ENCODE data around the gene PTPN20.
"Not testable (repeated sequence)": the region's sequence is repeated elsewhere in the genome, so short reads cannot be mapped to it uniquely, and the experiment has no call there.

- not testable (repeated sequence) for TF ChIP-seq PKNOX1 (IDR thresholded peaks at IDR 0.05); FOXM1 (IDR thresholded peaks at IDR 0.05; ENCODE audit: borderline replicate concordance); TARDBP (IDR thresholded peaks at IDR 0.05); ELF4 (IDR thresholded peaks at IDR 0.05); FOXK2 (IDR thresholded peaks at IDR 0.05); SP1 (IDR thresholded peaks at IDR 0.05); SUZ12 (IDR thresholded peaks at IDR 0.05); BHLHE40 (IDR thresholded peaks at IDR 0.05; ENCODE audit: borderline replicate concordance); NFRKB (IDR thresholded peaks at IDR 0.05); ARNT (IDR thresholded peaks at IDR 0.05); FOXA1 (IDR thresholded peaks at IDR 0.05)
Observed at GRCh38 chr10:46876773-46877172, 34.5 kb upstream of the PTPN20 start.
